H1 (cell line): Measurements from ENCODE around the gene ITGA6. TPM values are rescaled to one million over a fixed set of nuclear protein-coding genes. Genes with fewer than 3 reads are reported as not detected.

Experiments
- CHD1 ChIP-seq: IDR thresholded peaks from 2 replicates; pipeline ENCODE4 v1.6.1; 2012; ENCODE audit warnings: low read depth, low read length, improper control_type of control experiment
- SIRT6 ChIP-seq: IDR thresholded peaks from one replicate; pipeline ENCODE4 v1.7.1; 2012; ENCODE audit warnings: low read length, inconsistent platforms
- polyA plus RNA-seq, 7 experiments: library from polyadenylated mRNA; depleted of rRNA in 3 of 7; stranded (reverse) in 5 of 7; unstranded in 2 of 7; fragments of >200 nt in 5 of 7; fragments of 200-250 nt in 2 of 7; gene quantifications; 1 replicate in 5 of 7; 2 replicates in 1 of 7; 4 replicates in 1 of 7; pipeline versions ENCODE4 v1.2.1 to v1.2.3, GENCODE V29; 2011 to 2013; ENCODE audit warnings: missing spikeins in 2 of 7, mixed read lengths in 2 of 7
- total RNA-seq: library from RNA; stranded (reverse); fragmentation: NEBNext Ultra II Directional; extraction: Animal tissue kit (Norgen Biotek cat#: 25700); gene quantifications from 2 replicates; pipeline ENCODE4 v1.2.1, GENCODE V29; 2021

The ITGA6 gene
- total and polyA plus RNA-seq, 2 of the 8 experiments (the other 6 are each of a cell fraction or from before 2014, with no cell fraction given) = 26.9 to 118 TPM

- TF ChIP-seq CHD1 = no peak
- TF ChIP-seq SIRT6 = no peak
Measured at GRCh38 chr2:172429301-172429968, 2.0 kb downstream of the ITGA6 start (continued).
